ENCODE results near the gene TCP11. TPM values are rescaled to one million over a fixed set of nuclear protein-coding genes. Genes with fewer than 3 reads are reported as not detected.

TCP11 gene
- total and polyA plus RNA-seq, 2 of the 13 experiments (the other 11 are each of a cell fraction or from before 2014, with no cell fraction given): 0.04 TPM; not detected in 1

DNA sequence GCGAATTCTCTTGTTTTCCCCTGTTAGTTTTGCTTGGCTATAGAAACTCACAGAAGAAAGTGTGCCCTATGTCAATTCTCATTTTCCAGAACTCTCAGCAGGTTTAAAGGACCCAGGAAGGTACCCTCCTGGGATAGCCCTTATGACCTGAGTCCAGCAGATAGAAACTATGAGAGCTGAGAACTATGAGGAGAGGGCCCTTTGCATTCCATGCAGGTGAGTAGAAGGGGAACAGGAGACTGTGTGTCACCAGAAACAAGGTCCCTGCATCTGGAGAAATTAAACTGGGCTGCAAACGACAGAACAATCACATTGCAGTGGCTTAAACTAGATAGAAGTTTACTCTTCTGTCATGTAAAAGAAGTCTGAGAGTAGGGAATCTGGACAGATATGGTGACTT lies 36.9 kb upstream of the TCP11 start:
- DNase-seq (ENCODE audit: low spot score) (no peak), FAIRE-seq (no peak), ATAC-seq (no peak)
- WGBS (ENCODE audit: low lambda C conversion rate): 45% methylated on average over 2 of the region's 2 CpGs
- H3K4me3 ChIP-seq (replicated peaks in 1 of 3; ENCODE audit: insufficient read depth in 1 of 3, low read depth in 2 of 3, low read length in 3 of 3): no peak overlapping the region
- H3K9me3 ChIP-seq (ENCODE audit: low read length): no peaks in the 10 kb centered on the region
- intact Hi-C loops (cut with micrococcal nuclease; ENCODE audit: unreplicated experiment) (no loop called here), in situ Hi-C loops (cut with HindIII; ENCODE audit: extremely low pct_ligation_motif_present, low pct_unique_long_range_greater_than_20kb) (no loop called here)
- H3K27me3 ChIP-seq (ENCODE audit: control insufficient read depth in 1 of 2, insufficient read depth in 2 of 2, low read length in 2 of 2): peaks cover 0 to 10% of the 10 kb centered on the region in 2 experiments; a peak in 1 of 5 replicates
- no peak overlapping the region for H2AFZ ChIP-seq (ENCODE audit: low read length)
- H3K4me1 ChIP-seq (ENCODE audit: insufficient read depth, low read length): peaks cover 7% of the 10 kb centered on the region
- no peaks in the 10 kb centered on the region for H3K79me2 ChIP-seq (ENCODE audit: insufficient read depth, low read length)
- no peak overlapping the region for H3K4me2 ChIP-seq (ENCODE audit: low read depth, low read length)
- no peak overlapping the region for H3K27ac ChIP-seq (ENCODE audit: extremely low read length, insufficient read depth, low read length)
- ChIA-PET POLR2A (no interaction called here), CTCF (ENCODE audit: low intra/inter-chr PET ratio, low total read pairs) (no interaction called here)
- BruUV-seq (replicated peaks): no TSS peak
- H4K20me1 ChIP-seq (ENCODE audit: insufficient read depth, low read length): no peaks in the 10 kb centered on the region
- TF ChIP-seq ZNF563 (CRISPR knock-in tag; IDR thresholded peaks at IDR 0.05) (no peak), ZNF430 (CRISPR knock-in tag; IDR thresholded peaks at IDR 0.05) (no peak)
- no peak overlapping the region for H3K9ac ChIP-seq (ENCODE audit: insufficient read depth, low read depth, low read length)
- no peaks in the 10 kb centered on the region for H3K36me3 ChIP-seq (replicated peaks in 1 of 2; ENCODE audit: control insufficient read depth in 1 of 2, insufficient read depth in 2 of 2, low read length in 2 of 2)

GRCh38 chr6:35177596-35177995 lies 36.5 kb upstream of the TCP11 start:
- FAIRE-seq (no peak), DNase-seq (ENCODE audit: low spot score) (no peak), ATAC-seq (no peak)
- ChIA-PET CTCF (ENCODE audit: low intra/inter-chr PET ratio, low total read pairs) (no interaction called here), POLR2A (no interaction called here)
- Histone ChIP-seq H2AFZ (ENCODE audit: low read length) (no peak overlapping the region), H3K9me3 (ENCODE audit: low read length) (no peaks in the 10 kb centered on the region), H3K79me2 (ENCODE audit: insufficient read depth, low read length) (no peaks in the 10 kb centered on the region), H3K4me3 (replicated peaks in 1 of 3; ENCODE audit: insufficient read depth in 1 of 3, low read depth in 2 of 3, low read length in 3 of 3) (no peak overlapping the region), H3K4me1 (ENCODE audit: insufficient read depth, low read length) (peaks cover 7% of the 10 kb centered on the region), H3K4me2 (ENCODE audit: low read depth, low read length) (0 out of 2 replicates have a peak overlapping the region, but pooled peaks have one; percentile 2), H3K27ac (ENCODE audit: extremely low read length, insufficient read depth, low read length) (no peak overlapping the region), H3K27me3 (ENCODE audit: control insufficient read depth in 1 of 2, insufficient read depth in 2 of 2, low read length in 2 of 2) (peaks cover 0 to 10% of the 10 kb centered on the region in 2 experiments; a peak in 1 of 5 replicates), H3K9ac (ENCODE audit: insufficient read depth, low read depth, low read length) (no peak overlapping the region), H3K36me3 (replicated peaks in 1 of 2; ENCODE audit: control insufficient read depth in 1 of 2, insufficient read depth in 2 of 2, low read length in 2 of 2) (no peaks in the 10 kb centered on the region), H4K20me1 (ENCODE audit: insufficient read depth, low read length) (no peaks in the 10 kb centered on the region)
- in situ Hi-C loops (cut with HindIII; ENCODE audit: extremely low pct_ligation_motif_present, low pct_unique_long_range_greater_than_20kb) (no loop called here), intact Hi-C loops (cut with micrococcal nuclease; ENCODE audit: unreplicated experiment) (no loop called here)
- BruUV-seq (replicated peaks): no TSS peak
- 51% methylated on average over 2 of the region's 2 CpGs for WGBS (ENCODE audit: low lambda C conversion rate)
- TF ChIP-seq ZFP36L2 (CRISPR knock-in tag; IDR thresholded peaks at IDR 0.05) (no peak), ZNF83 (CRISPR knock-in tag; IDR thresholded peaks at IDR 0.05; ENCODE audit: borderline replicate concordance) (no peak), ZNF253 (CRISPR knock-in tag; IDR thresholded peaks at IDR 0.05; ENCODE audit: borderline replicate concordance) (no peak)

Measured in HepG2 (cell line).